H9 (cell line): Measurements from ENCODE around the gene C10orf143. TPM values are rescaled to one million over a fixed set of nuclear protein-coding genes. Genes with fewer than 3 reads are reported as not detected.

Source experiments
- DNase-seq: peaks from one replicate; pipeline ENCODE4 v3.0.0-alpha.2; 2017
- H2AFZ ChIP-seq: one replicate; pipeline ENCODE4 v1.6.1; 2013; ENCODE audit warnings: mild to moderate bottlenecking, low read length, control low read depth, moderate library complexity
- H2AK5ac ChIP-seq: 2 replicates; pipeline ENCODE4 v1.6.1; 2013; ENCODE audit warnings: low read length, control low read depth, mixed read lengths; ENCODE audit not compliant: insufficient read length
- H2BK120ac ChIP-seq: one replicate; pipeline ENCODE4 v1.6.1; 2013; ENCODE audit warnings: low read depth, mild to moderate bottlenecking, low read length, control low read depth, inconsistent platforms; ENCODE audit not compliant: poor library complexity, severe bottlenecking
- H2BK12ac ChIP-seq: 2 replicates; pipeline ENCODE4 v1.6.1; 2013; ENCODE audit warnings: low read length, control low read depth, mixed read lengths, low read depth; ENCODE audit not compliant: insufficient read length
- H2BK15ac ChIP-seq: 2 replicates; pipeline ENCODE4 v1.6.1; 2013; ENCODE audit warnings: low read depth, low read length, control low read depth
- H2BK20ac ChIP-seq: one replicate; pipeline ENCODE4 v1.6.1; 2013; ENCODE audit warnings: low read depth, mild to moderate bottlenecking, low read length, control low read depth, inconsistent platforms; ENCODE audit not compliant: poor library complexity, severe bottlenecking
- H2BK5ac ChIP-seq: 2 replicates; pipeline ENCODE4 v1.6.1; 2013; ENCODE audit warnings: low read length, control low read depth, mixed read lengths; ENCODE audit not compliant: insufficient read length
- H3K14ac ChIP-seq: 2 replicates; pipeline ENCODE4 v1.6.1; 2013; ENCODE audit warnings: low read length, control low read depth; ENCODE audit not compliant: insufficient read depth
- H3K18ac ChIP-seq: 2 replicates; pipeline ENCODE4 v1.6.1; 2013; ENCODE audit warnings: low read depth, mild to moderate bottlenecking, mixed read lengths, low read length, control low read depth; ENCODE audit not compliant: insufficient read length
- H3K23ac ChIP-seq: 2 replicates; pipeline ENCODE4 v1.6.1; 2013; ENCODE audit warnings: low read length, control low read depth, mixed read lengths, low read depth; ENCODE audit not compliant: insufficient read length
- H3K23me2 ChIP-seq: 2 replicates; pipeline ENCODE4 v1.6.1; 2013; ENCODE audit warnings: low read depth, mild to moderate bottlenecking, mixed read lengths, low read length, control low read depth; ENCODE audit not compliant: insufficient read length, poor library complexity, severe bottlenecking
- H3K27ac ChIP-seq: 2 replicates; pipeline ENCODE4 v1.5.1; 2013; ENCODE audit warnings: low read length, control low read depth, mixed read lengths, low read depth; ENCODE audit not compliant: insufficient read length
- H3K27me3 ChIP-seq: 2 replicates; pipeline ENCODE4 v1.6.1; 2013; ENCODE audit warnings: low read length, control low read depth, inconsistent platforms; ENCODE audit not compliant: insufficient read depth
- H3K4ac ChIP-seq: 2 replicates; pipeline ENCODE4 v1.6.1; 2013; ENCODE audit warnings: low read depth, mild to moderate bottlenecking, control low read depth, inconsistent platforms, low read length, moderate library complexity
- H3K4me1 ChIP-seq: 2 replicates; pipeline ENCODE4 v1.6.1; 2013; ENCODE audit warnings: low read length, control low read depth, inconsistent platforms; ENCODE audit not compliant: insufficient read depth
- H3K4me2 ChIP-seq: 2 replicates; pipeline ENCODE4 v1.6.1; 2013; ENCODE audit warnings: low read length, control low read depth, mixed read lengths; ENCODE audit not compliant: insufficient read length, insufficient read depth
- H3K56ac ChIP-seq: 2 replicates; pipeline ENCODE4 v1.6.1; 2013; ENCODE audit warnings: low read depth, mild to moderate bottlenecking, mixed read lengths, low read length, control low read depth; ENCODE audit not compliant: insufficient read length
- H3K79me1 ChIP-seq: 2 replicates; pipeline ENCODE4 v1.6.1; 2013; ENCODE audit warnings: low read depth, mild to moderate bottlenecking, moderate library complexity, low read length, control low read depth, inconsistent platforms; ENCODE audit not compliant: insufficient read depth, poor library complexity, severe bottlenecking
- H3K79me2 ChIP-seq: 2 replicates; pipeline ENCODE4 v1.6.1; 2013; ENCODE audit warnings: low read length, control low read depth, inconsistent platforms; ENCODE audit not compliant: insufficient read depth
- H3K9ac ChIP-seq: 2 replicates; pipeline ENCODE4 v1.6.1; 2013; ENCODE audit warnings: low read length, control low read depth, mixed read lengths; ENCODE audit not compliant: insufficient read length; ENCODE audit errors: extremely low read depth
- H3K9me3 ChIP-seq: one replicate; pipeline ENCODE4 v1.6.1; 2013; ENCODE audit warnings: low read depth, low read length, inconsistent platforms; ENCODE audit not compliant: control insufficient read depth
- H3T11ph ChIP-seq: one replicate; pipeline ENCODE4 v1.6.1; 2013; ENCODE audit warnings: mild to moderate bottlenecking, low read length, control low read depth, inconsistent platforms
- H4K20me1 ChIP-seq: one replicate; pipeline ENCODE4 v1.6.1; 2013; ENCODE audit not compliant: control insufficient read depth, insufficient read length, insufficient read depth
- H4K5ac ChIP-seq: 2 replicates; pipeline ENCODE4 v1.6.1; 2013; ENCODE audit warnings: low read depth, mild to moderate bottlenecking, mixed read lengths, low read length, control low read depth; ENCODE audit not compliant: insufficient read length
- H4K8ac ChIP-seq: replicated peaks from 2 replicates; pipeline ENCODE4 v1.6.1; 2013; ENCODE audit warnings: low read length, control low read depth, mixed read lengths, low read depth; ENCODE audit not compliant: insufficient read length
- H4K91ac ChIP-seq: 2 replicates; pipeline ENCODE4 v1.6.1; 2013; ENCODE audit warnings: low read depth, mild to moderate bottlenecking, moderate library complexity, mixed read lengths, low read length, control low read depth; ENCODE audit not compliant: insufficient read length
- H3K27ac Mint-ChIP-seq, 3 experiments: 2 replicates in 2 of 3; 3 replicates in 1 of 3; pipeline ENCODE4 v1.8.0; 2020 to 2021; ENCODE audit warnings: mixed read lengths in 3 of 3, mild to moderate bottlenecking in 1 of 3, moderate library complexity in 1 of 3
- H3K27me3 Mint-ChIP-seq: 2 replicates; pipeline ENCODE4 v1.8.0; 2021; ENCODE audit warnings: low read depth, mild to moderate bottlenecking, moderate library complexity, mixed read lengths
- H3K36me3 Mint-ChIP-seq, 3 experiments: 2 replicates in 2 of 3; 3 replicates in 1 of 3; pipeline ENCODE4 v1.8.0; 2020 to 2021; ENCODE audit warnings: low read depth in 3 of 3, mixed read lengths in 3 of 3; ENCODE audit not compliant: insufficient read depth in 1 of 3
- H3K4me1 Mint-ChIP-seq, 2 experiments: 2 replicates each; pipeline ENCODE4 v1.8.0; 2020; ENCODE audit warnings: mixed read lengths in 2 of 2
- H3K4me3 Mint-ChIP-seq, 2 experiments: 2 replicates in 1 of 2; 3 replicates in 1 of 2; pipeline ENCODE4 v1.8.0; 2020 to 2021; ENCODE audit warnings: mild to moderate bottlenecking in 2 of 2, mixed read lengths in 2 of 2, moderate library complexity in 1 of 2
- H3K9me3 Mint-ChIP-seq, 2 experiments: 2 replicates in 1 of 2; 3 replicates in 1 of 2; pipeline ENCODE4 v1.8.0; 2020; ENCODE audit warnings: mild to moderate bottlenecking in 2 of 2, mixed read lengths in 2 of 2, moderate library complexity in 1 of 2
- WGBS: extraction: QIAGEN DNeasy Blood & Tissue Kit; methylation state at CpG from one replicate; pipeline ENCODE4 v1.1.7; 2013; ENCODE audit warnings: missing lambda C conversion rate, low lambda C conversion rate, mixed read lengths; ENCODE audit not compliant: insufficient read length; ENCODE audit errors: extremely low coverage; 5-methylcytosine and 5-hydroxymethylcytosine counted together
- total RNA-seq: library from RNA; stranded (reverse); gene quantifications from 2 replicates; pipeline ENCODE4 v1.2.1, GENCODE V29; 2021
- TF ChIP-seq, protein P1 (sequence below): fragments of 200-600 bp; sonication (generic); conservative IDR thresholded peaks from 3 replicates; pipeline ENCODE4 v1.8.0; 2021; ENCODE audit warnings: antibody characterized with exemption, mild to moderate bottlenecking

Gene C10orf143
- total RNA-seq, 1 experiment from 2014 or later = 0.94 TPM

DNA sequence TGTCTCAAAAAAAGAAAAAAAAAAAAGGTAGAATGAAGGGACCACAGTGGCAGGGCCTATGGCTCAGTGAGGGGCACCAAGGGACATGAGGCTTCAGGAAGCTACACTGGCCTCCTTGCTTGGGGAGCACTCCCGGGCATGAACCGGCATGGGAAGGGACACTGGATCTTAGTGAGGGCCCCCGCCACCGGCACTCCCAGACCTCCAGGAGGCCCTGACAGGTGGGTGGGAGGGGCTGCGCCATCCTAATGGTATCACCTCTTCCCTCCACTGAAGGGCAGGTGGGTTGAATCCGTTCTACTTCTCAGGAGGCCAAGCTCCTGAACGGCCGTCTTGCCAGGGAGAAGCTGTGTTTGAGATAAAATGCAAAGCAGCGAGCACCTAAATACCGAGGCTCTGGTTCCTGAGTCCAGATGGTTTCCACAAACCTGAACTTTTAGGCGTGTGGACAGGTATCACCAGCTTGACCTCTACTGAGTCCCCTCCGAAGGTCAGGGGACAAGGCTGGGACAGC is 69.8 kb downstream of the C10orf143 start:
- Mint-ChIP-seq H3K4me3 (no peak overlapping the region), H3K9me3 (no peaks in the 10 kb centered on the region), H3K36me3 (no peaks in the 10 kb centered on the region), H3K27me3 (peaks cover 15% of the 10 kb centered on the region), H3K27ac (no peak overlapping the region), H3K4me1 (peaks cover 14 to 22% of the 10 kb centered on the region in 2 experiments)
- Histone ChIP-seq H3K79me1 (no peaks in the 10 kb centered on the region), H4K20me1 (peaks cover 2% of the 10 kb centered on the region), H3K23me2 (no peaks in the 10 kb centered on the region), H4K91ac (no peak overlapping the region), H2BK15ac (no peak overlapping the region), H3K79me2 (no peaks in the 10 kb centered on the region), H3K27me3 (no peaks in the 10 kb centered on the region), H3K4ac (no peak overlapping the region), H2AK5ac (no peak overlapping the region), H3K4me1 (no peaks in the 10 kb centered on the region; the same call in 1 of the 2 replicates), H4K8ac (no peak overlapping the region), H3K23ac (no peak overlapping the region), H2BK5ac (no peak overlapping the region), H2BK12ac (no peak overlapping the region), H3K4me2 (no peak overlapping the region), H3T11ph (no peak overlapping the region), H3K9ac (no peak overlapping the region), H3K14ac (no peak overlapping the region), H4K5ac (no peak overlapping the region), H3K18ac (no peak overlapping the region), H3K9me3 (no peaks in the 10 kb centered on the region), H2BK20ac (no peak overlapping the region), H3K27ac (no peak overlapping the region), H2AFZ (no peak overlapping the region), H3K56ac (no peak overlapping the region), H2BK120ac (no peak overlapping the region)
- no peak for DNase-seq
- WGBS = no CpG with 5 or more reads among the region's 12 CpGs
- TF ChIP-seq, protein P1, sequence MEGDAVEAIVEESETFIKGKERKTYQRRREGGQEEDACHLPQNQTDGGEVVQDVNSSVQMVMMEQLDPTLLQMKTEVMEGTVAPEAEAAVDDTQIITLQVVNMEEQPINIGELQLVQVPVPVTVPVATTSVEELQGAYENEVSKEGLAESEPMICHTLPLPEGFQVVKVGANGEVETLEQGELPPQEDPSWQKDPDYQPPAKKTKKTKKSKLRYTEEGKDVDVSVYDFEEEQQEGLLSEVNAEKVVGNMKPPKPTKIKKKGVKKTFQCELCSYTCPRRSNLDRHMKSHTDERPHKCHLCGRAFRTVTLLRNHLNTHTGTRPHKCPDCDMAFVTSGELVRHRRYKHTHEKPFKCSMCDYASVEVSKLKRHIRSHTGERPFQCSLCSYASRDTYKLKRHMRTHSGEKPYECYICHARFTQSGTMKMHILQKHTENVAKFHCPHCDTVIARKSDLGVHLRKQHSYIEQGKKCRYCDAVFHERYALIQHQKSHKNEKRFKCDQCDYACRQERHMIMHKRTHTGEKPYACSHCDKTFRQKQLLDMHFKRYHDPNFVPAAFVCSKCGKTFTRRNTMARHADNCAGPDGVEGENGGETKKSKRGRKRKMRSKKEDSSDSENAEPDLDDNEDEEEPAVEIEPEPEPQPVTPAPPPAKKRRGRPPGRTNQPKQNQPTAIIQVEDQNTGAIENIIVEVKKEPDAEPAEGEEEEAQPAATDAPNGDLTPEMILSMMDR = no peak
